ENCODE results near the gene ZMYND8.

Gene ZMYND8

DNA sequence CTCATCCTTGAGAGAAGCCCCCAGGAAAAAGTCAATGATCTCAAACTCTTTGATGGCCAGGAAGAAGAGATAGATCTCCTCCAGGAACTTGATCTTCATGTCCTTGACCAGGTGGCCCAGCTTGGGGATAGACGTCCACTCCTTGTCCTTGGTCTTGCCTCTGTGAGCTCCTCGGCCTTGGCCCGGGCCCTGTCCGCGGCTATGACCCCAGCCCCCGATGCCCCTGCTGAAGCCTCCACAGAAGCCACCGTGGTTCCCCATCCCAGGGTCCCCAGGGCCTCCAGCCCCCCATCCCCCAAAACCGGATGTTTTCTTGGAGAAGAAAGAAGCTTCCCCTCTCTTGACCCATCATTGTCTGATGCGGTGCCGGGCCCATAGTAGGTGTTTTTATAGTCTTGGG is 195.1 kb downstream of the ZMYND8 start:
- TF ChIP-seq SPI1 (IDR thresholded peaks at IDR 0.05; ENCODE audit: low read depth, low read length): no peak
- TF ChIP-seq POLR2AphosphoS5 (IDR thresholded peaks at IDR 0.05; ENCODE audit: low read depth, low read length): no peak
- no peak for TF ChIP-seq TAF1 (IDR thresholded peaks at IDR 0.05; ENCODE audit: low read depth, low read length)
- TF ChIP-seq PAX5 (IDR thresholded peaks at IDR 0.05; ENCODE audit: insufficient read depth, low read length, severe bottlenecking): no peak
- no peak for TF ChIP-seq POLR2A (IDR thresholded peaks at IDR 0.05; ENCODE audit: low read depth, low read length)
- no peak for TF ChIP-seq POU2F2 (IDR thresholded peaks at IDR 0.05; ENCODE audit: low read depth, low read length)
- no peak for FAIRE-seq
- DNase-seq (ENCODE audit: insufficient read length, low spot score): no peak

- DNase-seq (ENCODE audit: insufficient read length, low spot score) (no peak), FAIRE-seq (no peak)
- no peak for TF ChIP-seq POLR2A (IDR thresholded peaks at IDR 0.05; ENCODE audit: low read depth, low read length)
- no peak for TF ChIP-seq TAF1 (IDR thresholded peaks at IDR 0.05; ENCODE audit: low read depth, low read length)
- TF ChIP-seq PAX5 (IDR thresholded peaks at IDR 0.05; ENCODE audit: insufficient read depth, low read length, severe bottlenecking): no peak
- no peak for TF ChIP-seq SPI1 (IDR thresholded peaks at IDR 0.05; ENCODE audit: low read depth, low read length)
- no peak for TF ChIP-seq POLR2AphosphoS5 (IDR thresholded peaks at IDR 0.05; ENCODE audit: low read depth, low read length)
- no peak for TF ChIP-seq POU2F2 (IDR thresholded peaks at IDR 0.05; ENCODE audit: low read depth, low read length)
These were observed 195.5 kb downstream of the ZMYND8 start for GRCh38 chr20:47160992-47161391.

DNA sequence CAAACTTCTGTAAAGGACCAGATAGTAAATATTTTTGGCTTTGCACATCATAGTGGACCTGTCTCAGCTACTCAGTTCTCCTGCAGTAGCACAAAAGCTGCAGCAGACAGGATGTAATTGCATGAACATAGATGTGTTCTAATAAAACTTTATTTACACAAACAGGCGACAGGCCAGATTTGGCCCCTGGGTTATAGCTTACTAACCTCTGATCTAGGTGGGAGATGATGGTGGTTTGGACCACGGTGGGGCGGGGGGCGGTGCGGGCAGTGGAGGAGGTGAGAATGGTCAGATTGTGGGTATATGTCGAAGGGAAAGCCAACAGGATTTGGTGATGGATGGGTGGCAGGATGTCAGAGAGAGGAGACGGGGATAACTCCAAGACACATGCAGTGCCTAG is 196.3 kb downstream of the ZMYND8 start:
- no peak for DNase-seq (ENCODE audit: insufficient read length, low spot score)
- no peak for FAIRE-seq
- no peak for TF ChIP-seq POU2F2 (IDR thresholded peaks at IDR 0.05; ENCODE audit: low read depth, low read length)
- TF ChIP-seq SPI1 (IDR thresholded peaks at IDR 0.05; ENCODE audit: low read depth, low read length): no peak
- no peak for TF ChIP-seq POLR2A (IDR thresholded peaks at IDR 0.05; ENCODE audit: low read depth, low read length)
- TF ChIP-seq TAF1 (IDR thresholded peaks at IDR 0.05; ENCODE audit: low read depth, low read length): no peak
- TF ChIP-seq POLR2AphosphoS5 (IDR thresholded peaks at IDR 0.05; ENCODE audit: low read depth, low read length): no peak
- TF ChIP-seq PAX5 (IDR thresholded peaks at IDR 0.05; ENCODE audit: insufficient read depth, low read length, severe bottlenecking): no peak
